Fibroblast of lung (primary cell): ENCODE measurements around the gene LDLRAD3. TPM values are rescaled to one million over a fixed set of nuclear protein-coding genes. Genes with fewer than 3 reads are reported as not detected.
"Not testable (repeated sequence)": the region's sequence is repeated elsewhere in the genome, so short reads cannot be mapped to it uniquely, and the experiment has no call there.

ENCODE experiments used
- DNase-seq, 2 donors: peaks; one replicate each; pipeline versions ENCODE4 v3.0.0 to v3.0.0-alpha.2; 2010; ENCODE audit warnings: low read depth in 2 of 2
- H2AFZ ChIP-seq: 2 replicates; pipeline ENCODE4 v1.5.1; 2012; ENCODE audit warnings: low read length, control low read depth, inconsistent platforms
- H3K27ac ChIP-seq: 2 replicates; pipeline ENCODE4 v1.5.1; 2011; ENCODE audit warnings: low read length, control low read depth; ENCODE audit not compliant: insufficient read depth
- H3K27me3 ChIP-seq: 2 replicates; pipeline ENCODE4 v1.5.1; 2011; ENCODE audit warnings: mild to moderate bottlenecking, low read length; ENCODE audit not compliant: control insufficient read depth, insufficient read depth
- H3K36me3 ChIP-seq: 2 replicates; pipeline ENCODE4 v1.5.1; 2011; ENCODE audit warnings: low read length; ENCODE audit not compliant: control insufficient read depth, insufficient read depth
- H3K4me1 ChIP-seq: 2 replicates; pipeline ENCODE4 v1.5.1; 2011; ENCODE audit warnings: low read length; ENCODE audit not compliant: control insufficient read depth, insufficient read depth; ENCODE audit errors: extremely low read depth
- H3K4me2 ChIP-seq: 2 replicates; pipeline ENCODE4 v1.5.1; 2011; ENCODE audit warnings: low read length, control low read depth; ENCODE audit not compliant: insufficient read depth; ENCODE audit errors: extremely low read depth
- H3K4me3 ChIP-seq, 4 experiments: fragments of 200-600 bp in 1 of 4; sonication (generic) in 1 of 4; replicated peaks in 1 of 4; 2 replicates each; pipeline ENCODE4 v1.5.1; 2011 to 2016; ENCODE audit warnings: low read length in 4 of 4, low read depth in 3 of 4, mild to moderate bottlenecking in 3 of 4, control low read depth in 2 of 4, inconsistent platforms in 1 of 4, mixed read lengths in 1 of 4; ENCODE audit not compliant: insufficient read depth in 1 of 4; ENCODE audit errors: control extremely low read depth in 1 of 4
- H3K79me2 ChIP-seq: 2 replicates; pipeline ENCODE4 v1.5.1; 2012; ENCODE audit warnings: mild to moderate bottlenecking, low read length, inconsistent platforms; ENCODE audit not compliant: control insufficient read depth, insufficient read depth
- H3K9ac ChIP-seq: 2 replicates; pipeline ENCODE4 v1.5.1; 2011; ENCODE audit warnings: mild to moderate bottlenecking, low read length, control low read depth; ENCODE audit not compliant: insufficient read depth
- H3K9me3 ChIP-seq: 2 replicates; pipeline ENCODE4 v1.5.1; 2012; ENCODE audit warnings: low read depth, low read length; ENCODE audit not compliant: control insufficient read depth, insufficient read depth
- H4K20me1 ChIP-seq: 2 replicates; pipeline ENCODE4 v1.5.1; 2011; ENCODE audit warnings: low read length; ENCODE audit not compliant: control insufficient read depth, insufficient read depth; ENCODE audit errors: extremely low read depth
- CTCF ChIP-seq, 2 donors: IDR thresholded peaks in 1 of 2; conservative IDR thresholded peaks in 1 of 2; 1 replicate in 1 of 2; 2 replicates in 1 of 2; pipeline ENCODE4 v1.5.1; 2011 to 2012; ENCODE audit warnings: low read length in 2 of 2, control low read depth in 1 of 2, inconsistent platforms in 1 of 2, low read depth in 1 of 2, mild to moderate bottlenecking in 1 of 2
- EZH2 ChIP-seq: IDR thresholded peaks from 2 replicates; pipeline ENCODE4 v1.5.1; 2012; ENCODE audit warnings: low read length, control low read depth, mild to moderate bottlenecking; ENCODE audit errors: missing control alignments
- polyA plus RNA-seq, 2 donors: library from polyadenylated mRNA; depleted of rRNA in 1 of 2; stranded (reverse) in 1 of 2; unstranded in 1 of 2; fragments of >200 nt; gene quantifications; 2 replicates each; pipeline ENCODE4 v1.2.1, GENCODE V29; 2011 to 2012; ENCODE audit warnings: missing spikeins in 1 of 2
- total RNA-seq: library from RNA; depleted of rRNA; stranded (reverse); fragments of >200 nt; gene quantifications from 2 replicates; pipeline ENCODE4 v1.2.1, GENCODE V29; 2014

Gene LDLRAD3
- total and polyA plus RNA-seq, 2 donors (not counting 1 experiment from before 2014, with no cell fraction given) = 3.8 to 7.8 TPM

- no peak overlapping the region for H3K27ac ChIP-seq
- H3K9me3 ChIP-seq = no peaks in the 10 kb centered on the region
- H3K4me2 ChIP-seq = no peak overlapping the region
- DNase-seq = no peak
- H3K4me3 ChIP-seq = no peak overlapping the region
- no peaks in the 10 kb centered on the region for H3K79me2 ChIP-seq
- H3K9ac ChIP-seq = no peak overlapping the region
- no peaks in the 10 kb centered on the region for H3K4me1 ChIP-seq
- no peaks in the 10 kb centered on the region for H3K27me3 ChIP-seq
- TF ChIP-seq CTCF (conservative IDR thresholded peaks at IDR 0.05 in 1 of 2, IDR thresholded peaks at IDR 0.05 in 1 of 2; ENCODE audit: low read depth in 1 of 2, low read length in 2 of 2) (no peak), EZH2 (no peak)
- H2AFZ ChIP-seq = no peak overlapping the region
- no peaks in the 10 kb centered on the region for H3K36me3 ChIP-seq
- H4K20me1 ChIP-seq = no peaks in the 10 kb centered on the region
These were observed 37.2 kb upstream of the LDLRAD3 start for GRCh38 chr11:35906681-35907080.

GRCh38 chr11:35907648-35908431 is 36.0 kb upstream of the LDLRAD3 start:
- H4K20me1 ChIP-seq = no peaks in the 10 kb centered on the region
- DNase-seq = peak; percentile 66 to 99
- H3K36me3 ChIP-seq = no peaks in the 10 kb centered on the region
- no peaks in the 10 kb centered on the region for H3K4me1 ChIP-seq
- H3K27me3 ChIP-seq = no peaks in the 10 kb centered on the region
- no peak overlapping the region for H3K9ac ChIP-seq
- no peak overlapping the region for H3K27ac ChIP-seq
- H3K9me3 ChIP-seq = no peaks in the 10 kb centered on the region
- no peak overlapping the region for H3K4me3 ChIP-seq
- no peak overlapping the region for H3K4me2 ChIP-seq
- TF ChIP-seq EZH2 = no peak
- TF ChIP-seq CTCF (conservative IDR thresholded peaks at IDR 0.05 in 1 of 2, IDR thresholded peaks at IDR 0.05 in 1 of 2; ENCODE audit: low read depth in 1 of 2, low read length in 2 of 2) = no peak
- no peaks in the 10 kb centered on the region for H3K79me2 ChIP-seq
- H2AFZ ChIP-seq = no peak overlapping the region

GRCh38 chr11:35908432-35908771 is 35.5 kb upstream of the LDLRAD3 start:
- H3K27me3 ChIP-seq, H3K4me3 ChIP-seq, H3K4me1 ChIP-seq, H3K79me2 ChIP-seq, DNase-seq, H3K9ac ChIP-seq, H2AFZ ChIP-seq, H3K27ac ChIP-seq, H3K4me2 ChIP-seq, H3K9me3 ChIP-seq, H3K36me3 ChIP-seq, H4K20me1 ChIP-seq: not testable (repeated sequence)
